ENCODE data around the gene GREM2.

Gene GREM2

DNA sequence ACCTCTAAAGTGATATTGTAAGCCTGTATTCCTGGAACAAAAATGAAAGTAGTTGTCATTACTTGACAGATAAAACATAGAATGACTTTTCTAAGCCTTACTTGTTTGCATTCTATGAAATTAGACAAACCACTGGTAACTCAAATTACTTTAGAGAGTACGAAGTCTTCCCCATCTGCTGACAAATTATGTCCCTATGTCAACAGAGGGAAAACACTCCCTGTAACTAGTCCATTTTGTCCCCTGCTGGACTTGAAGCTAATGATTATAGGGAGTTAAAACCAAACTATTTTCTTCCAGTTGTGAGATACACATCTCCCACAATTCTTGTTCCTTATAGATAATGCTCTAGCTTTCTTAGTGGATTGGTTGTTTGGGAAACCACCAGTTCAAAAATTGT, 39.6 kb downstream of the GREM2 start:
- no peak overlapping the region for H3K4me3 ChIP-seq (replicated peaks in 1 of 2; ENCODE audit: low read depth in 2 of 2, low read length in 2 of 2)
- DNase-seq (ENCODE audit: low read depth in 2 of 2), result no peak
- no peak for TF ChIP-seq CTCF (IDR thresholded peaks at IDR 0.05; ENCODE audit: low read depth, low read length)

- TF ChIP-seq CTCF (IDR thresholded peaks at IDR 0.05; ENCODE audit: low read depth, low read length), result no peak
- no peak for DNase-seq (ENCODE audit: low read depth in 2 of 2)
These were observed 40.2 kb downstream of the GREM2 start for GRCh38 chr1:240571782-240572181.

DNA sequence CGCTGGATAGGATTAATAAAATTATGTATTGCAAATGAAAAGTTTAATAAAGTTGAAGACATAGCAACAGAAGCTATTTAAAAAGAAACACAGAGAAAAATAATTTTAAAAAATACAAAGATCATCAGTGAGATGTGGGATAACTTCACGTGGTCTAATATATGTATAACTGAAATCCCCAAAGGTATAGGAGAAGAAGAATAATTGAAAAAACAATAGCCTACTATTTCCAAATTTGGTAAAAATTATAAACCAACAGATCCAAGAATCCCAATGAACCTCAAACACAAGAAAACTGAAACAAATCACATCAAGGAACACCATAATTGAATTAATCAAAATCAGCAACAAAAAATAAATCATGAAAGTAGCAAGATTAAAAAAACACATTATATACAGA, 44.9 kb downstream of the GREM2 start:
- no peak for TF ChIP-seq CTCF (IDR thresholded peaks at IDR 0.05; ENCODE audit: low read depth, low read length)
- DNase-seq (ENCODE audit: low read depth in 2 of 2), result no peak
- H3K4me3 ChIP-seq (replicated peaks in 1 of 2; ENCODE audit: low read depth in 2 of 2, low read length in 2 of 2), result no peak overlapping the region

More at GRCh38 chr1:240571782-240572181, 40.2 kb downstream of the GREM2 start:
- no peak overlapping the region for H3K4me3 ChIP-seq (replicated peaks in 1 of 2; ENCODE audit: low read depth in 2 of 2, low read length in 2 of 2)

DNA sequence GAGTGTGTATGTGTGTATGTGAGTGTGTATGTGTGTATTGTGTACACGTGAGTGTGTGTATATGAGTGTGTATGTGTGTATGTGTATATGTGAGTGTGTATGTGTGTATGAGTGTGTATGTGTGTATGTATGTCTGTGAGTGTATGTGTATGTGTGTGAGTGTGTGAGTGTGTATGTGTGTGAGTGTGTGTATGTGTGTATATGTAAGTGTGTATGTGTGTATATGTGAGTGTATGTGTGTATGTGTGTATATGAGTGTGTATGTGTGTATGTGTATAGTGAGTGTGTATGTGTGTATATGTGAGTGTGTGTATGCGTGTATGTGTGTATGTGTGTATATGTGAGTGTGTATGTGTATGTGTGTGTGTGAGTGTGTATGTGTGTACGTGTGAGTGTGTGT, 49.2 kb downstream of the GREM2 start:
- TF ChIP-seq CTCF (IDR thresholded peaks at IDR 0.05; ENCODE audit: low read depth, low read length), result no peak
- no peak for DNase-seq (ENCODE audit: low read depth in 2 of 2)
- H3K4me3 ChIP-seq (replicated peaks in 1 of 2; ENCODE audit: low read depth in 2 of 2, low read length in 2 of 2), result no peak overlapping the region

DNA sequence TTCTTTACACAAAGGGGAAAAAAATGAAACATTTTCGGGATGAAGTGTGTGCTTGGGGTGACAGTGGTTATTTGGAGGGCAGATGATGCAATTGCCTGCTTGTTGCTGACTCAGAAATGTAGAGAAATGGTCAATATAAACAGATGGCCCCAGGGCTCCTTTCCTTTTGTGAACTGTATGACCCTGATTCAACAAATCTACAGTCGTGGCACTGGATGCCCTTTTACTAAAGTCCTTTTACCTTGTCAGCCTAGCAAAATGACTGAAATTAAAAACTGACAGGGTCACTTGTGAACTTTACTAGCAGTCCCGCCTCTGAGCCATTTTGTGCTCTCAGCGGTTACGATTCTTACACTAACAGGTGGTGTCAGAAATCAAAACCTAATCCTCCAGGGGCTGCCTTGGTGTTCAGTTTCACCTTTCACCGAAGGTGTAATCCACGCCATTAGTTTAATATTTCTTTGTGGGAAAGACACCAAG, 49.8 kb downstream of the GREM2 start:
- no peak overlapping the region for H3K4me3 ChIP-seq (replicated peaks in 1 of 2; ENCODE audit: low read depth in 2 of 2, low read length in 2 of 2)
- peak in 1 of 2 donors; percentile 50 for DNase-seq (ENCODE audit: low read depth in 2 of 2)
- TF ChIP-seq CTCF (IDR thresholded peaks at IDR 0.05; ENCODE audit: low read depth, low read length), result no peak

DNA sequence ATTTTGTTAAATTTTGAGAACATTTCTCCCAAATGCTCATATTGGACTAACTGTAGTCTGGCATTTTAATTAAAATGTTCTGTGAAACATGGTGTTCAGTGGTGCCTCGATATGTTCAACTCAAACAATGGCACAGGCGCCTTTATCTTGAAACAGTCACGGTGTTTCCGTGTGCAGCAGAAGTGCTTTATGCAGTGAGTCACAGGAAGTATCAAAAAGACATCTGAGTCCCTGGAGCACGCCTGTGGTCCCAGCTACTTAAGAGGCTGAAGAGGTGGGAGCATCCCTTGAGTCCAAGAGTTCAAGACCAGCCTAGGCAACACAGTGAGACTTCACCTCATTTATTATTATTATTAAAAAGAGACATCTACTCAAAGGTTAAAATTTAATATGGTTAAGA, 52.2 kb downstream of the GREM2 start:
- no peak overlapping the region for H3K4me3 ChIP-seq (replicated peaks in 1 of 2; ENCODE audit: low read depth in 2 of 2, low read length in 2 of 2)
- DNase-seq (ENCODE audit: low read depth in 2 of 2), result peak; percentile 10 to 36
- no peak for TF ChIP-seq CTCF (IDR thresholded peaks at IDR 0.05; ENCODE audit: low read depth, low read length)

DNA sequence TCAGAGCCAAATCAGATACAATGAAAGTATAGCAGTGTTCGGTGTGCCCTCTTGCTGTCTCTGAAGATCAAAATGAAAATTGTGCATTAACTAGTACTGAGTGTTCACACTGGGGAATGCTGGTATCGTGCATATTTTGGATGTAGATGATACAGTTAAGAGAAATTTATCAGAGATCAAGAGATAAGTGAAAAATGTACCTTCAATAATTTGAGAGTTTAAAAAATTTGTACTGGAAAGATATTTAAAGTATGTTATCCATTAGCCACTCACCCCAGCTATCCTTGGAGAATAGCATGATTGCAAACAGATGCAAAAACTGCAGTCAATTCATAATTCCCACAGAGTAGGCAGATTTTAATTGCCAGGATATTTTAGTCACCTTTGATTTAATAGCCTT, 56.4 kb downstream of the GREM2 start:
- no peak for TF ChIP-seq CTCF (IDR thresholded peaks at IDR 0.05; ENCODE audit: low read depth, low read length)
- no peak for DNase-seq (ENCODE audit: low read depth in 2 of 2)
- no peak overlapping the region for H3K4me3 ChIP-seq (replicated peaks in 1 of 2; ENCODE audit: low read depth in 2 of 2, low read length in 2 of 2)
